HFFc6 (cell line): Measurements from ENCODE around the gene CCDC127. TPM values are rescaled to one million over a fixed set of nuclear protein-coding genes. Genes with fewer than 3 reads are reported as not detected.

Experiments used
- DNase-seq: peaks from one replicate; pipeline ENCODE4 v3.0.0-alpha.2; 2018
- H3K27ac Mint-ChIP-seq: 2 replicates; pipeline ENCODE4 v1.8.0; 2020; ENCODE audit warnings: mild to moderate bottlenecking, mixed read lengths
- H3K27me3 Mint-ChIP-seq: 2 replicates; pipeline ENCODE4 v1.8.0; 2021; ENCODE audit warnings: mild to moderate bottlenecking, moderate library complexity, mixed read lengths; ENCODE audit not compliant: insufficient read depth
- H3K36me3 Mint-ChIP-seq: 2 replicates; pipeline ENCODE4 v1.8.0; 2021; ENCODE audit warnings: low read depth, mixed read lengths
- H3K4me1 Mint-ChIP-seq: 2 replicates; pipeline ENCODE4 v1.8.0; 2020; ENCODE audit warnings: low read depth, mixed read lengths
- H3K4me3 Mint-ChIP-seq: 2 replicates; pipeline ENCODE4 v1.8.0; 2020; ENCODE audit warnings: mild to moderate bottlenecking, moderate library complexity, mixed read lengths
- H3K9me3 Mint-ChIP-seq: 2 replicates; pipeline ENCODE4 v1.8.0; 2020; ENCODE audit warnings: mild to moderate bottlenecking, mixed read lengths
- total RNA-seq, 6 experiments: library from RNA; stranded (reverse); fragmentation: NEBNext Ultra II Directional; extraction: Animal tissue kit (Norgen Biotek cat#: 25700); gene quantifications; 2 replicates in 1 of 6; 3 replicates in 5 of 6; pipeline ENCODE4 v1.2.3, GENCODE V29; 2021
- TF ChIP-seq, protein P1 (sequence below): fragments of 200-600 bp; sonication (generic); IDR thresholded peaks from 2 replicates; pipeline ENCODE4 v1.5.0; 2021; ENCODE audit warnings: antibody characterized with exemption, mild to moderate bottlenecking

The CCDC127 gene
- total RNA-seq, 6 experiments from 2014 or later = 4.5 to 6.6 (median 6.2) TPM

DNA sequence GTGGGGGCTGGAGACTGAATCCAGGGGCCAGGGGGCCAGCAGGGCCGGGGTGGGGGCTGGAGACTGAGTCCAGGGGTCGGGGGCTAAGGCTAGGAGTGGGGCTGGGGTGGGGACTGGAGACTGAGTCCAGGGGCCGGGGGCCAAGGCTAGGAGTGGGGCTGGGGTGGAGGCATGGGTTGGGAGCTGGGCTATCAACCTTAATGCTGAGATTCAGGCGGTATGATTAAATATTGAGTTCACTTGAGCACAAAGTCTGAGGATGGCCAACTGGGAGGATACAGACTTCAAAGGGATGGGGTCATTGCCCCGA lies 43.7 kb downstream of the CCDC127 start:
- Mint-ChIP-seq H3K27ac (no peak overlapping the region), H3K27me3 (peaks cover 11% of the 10 kb centered on the region), H3K4me1 (peaks cover 16% of the 10 kb centered on the region), H3K36me3 (no peaks in the 10 kb centered on the region; the same call in 1 of the 2 replicates), H3K9me3 (no peaks in the 10 kb centered on the region), H3K4me3 (no peak overlapping the region)
- TF ChIP-seq, protein P1, sequence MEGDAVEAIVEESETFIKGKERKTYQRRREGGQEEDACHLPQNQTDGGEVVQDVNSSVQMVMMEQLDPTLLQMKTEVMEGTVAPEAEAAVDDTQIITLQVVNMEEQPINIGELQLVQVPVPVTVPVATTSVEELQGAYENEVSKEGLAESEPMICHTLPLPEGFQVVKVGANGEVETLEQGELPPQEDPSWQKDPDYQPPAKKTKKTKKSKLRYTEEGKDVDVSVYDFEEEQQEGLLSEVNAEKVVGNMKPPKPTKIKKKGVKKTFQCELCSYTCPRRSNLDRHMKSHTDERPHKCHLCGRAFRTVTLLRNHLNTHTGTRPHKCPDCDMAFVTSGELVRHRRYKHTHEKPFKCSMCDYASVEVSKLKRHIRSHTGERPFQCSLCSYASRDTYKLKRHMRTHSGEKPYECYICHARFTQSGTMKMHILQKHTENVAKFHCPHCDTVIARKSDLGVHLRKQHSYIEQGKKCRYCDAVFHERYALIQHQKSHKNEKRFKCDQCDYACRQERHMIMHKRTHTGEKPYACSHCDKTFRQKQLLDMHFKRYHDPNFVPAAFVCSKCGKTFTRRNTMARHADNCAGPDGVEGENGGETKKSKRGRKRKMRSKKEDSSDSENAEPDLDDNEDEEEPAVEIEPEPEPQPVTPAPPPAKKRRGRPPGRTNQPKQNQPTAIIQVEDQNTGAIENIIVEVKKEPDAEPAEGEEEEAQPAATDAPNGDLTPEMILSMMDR = no peak
- no peak for DNase-seq

DNA sequence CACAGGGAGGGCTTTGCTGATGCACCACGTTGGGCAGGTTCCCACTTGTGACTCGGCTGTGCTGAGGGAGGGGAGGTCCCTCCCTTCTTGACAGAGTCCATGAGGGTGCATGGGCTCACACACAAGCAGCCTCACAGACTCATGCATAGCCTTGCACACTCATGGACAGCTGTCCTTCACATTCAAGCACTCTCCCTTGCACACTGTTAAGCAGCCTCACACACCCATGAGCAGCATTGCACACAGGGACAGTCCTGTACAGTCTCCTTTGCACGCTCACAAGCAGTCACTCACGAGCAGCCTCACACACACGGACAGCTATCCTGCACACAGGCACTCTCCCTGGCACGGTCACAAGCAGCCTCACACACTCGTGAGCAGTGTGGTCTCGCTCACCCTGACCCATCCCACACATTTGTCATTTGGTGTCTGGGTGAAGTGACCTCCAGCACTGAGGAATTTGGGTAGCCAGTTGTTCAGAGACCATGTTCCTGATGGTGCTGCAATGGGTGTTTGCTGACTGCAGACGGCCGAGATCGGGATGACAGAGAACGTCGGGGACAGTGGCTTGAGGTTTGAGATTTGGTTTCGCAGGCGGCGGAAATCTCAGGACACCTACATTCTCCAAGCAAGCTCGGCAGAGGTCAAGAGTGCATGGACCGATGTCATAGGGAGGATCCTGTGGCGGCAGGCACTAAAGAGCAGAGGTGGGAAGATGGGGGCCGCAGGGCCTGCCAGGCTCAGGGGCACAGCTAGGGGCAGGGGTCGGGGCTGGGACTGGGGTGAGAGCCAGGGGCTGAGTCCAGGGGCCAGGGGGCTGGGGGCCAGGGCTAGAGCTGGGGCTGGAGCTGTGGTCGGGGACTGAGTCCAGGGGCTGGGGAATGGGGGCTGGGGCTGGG lies 44.3 kb downstream of the CCDC127 start:
- no peak overlapping the region for H3K27ac Mint-ChIP-seq
- DNase-seq = no peak
- TF ChIP-seq, protein P1 = no peak
- no peaks in the 10 kb centered on the region; the same call in 1 of the 2 replicates for H3K36me3 Mint-ChIP-seq
- H3K27me3 Mint-ChIP-seq = peaks cover 7% of the 10 kb centered on the region
- H3K4me1 Mint-ChIP-seq = peaks cover 22% of the 10 kb centered on the region
- no peak overlapping the region for H3K4me3 Mint-ChIP-seq
- H3K9me3 Mint-ChIP-seq = no peaks in the 10 kb centered on the region

DNA sequence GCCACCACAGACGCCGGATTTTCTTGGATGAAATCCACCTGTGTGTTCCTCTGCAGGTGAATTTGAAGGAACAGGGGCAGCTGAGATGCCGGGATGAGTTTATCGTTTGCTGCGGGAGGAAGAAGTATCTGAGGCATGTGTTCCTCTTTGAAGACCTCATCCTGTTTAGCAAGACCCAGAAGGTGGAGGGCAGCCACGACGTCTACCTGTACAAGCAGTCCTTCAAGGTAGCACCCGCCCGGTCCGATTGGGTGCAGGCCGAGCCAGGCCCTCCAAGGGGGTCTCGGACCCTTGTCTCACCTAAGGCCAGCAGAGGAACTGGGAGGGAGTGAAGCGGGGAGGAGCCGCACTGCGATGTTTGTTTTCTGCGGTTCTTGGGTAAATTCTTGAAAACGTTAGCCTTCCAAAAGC lies 45.1 kb downstream of the CCDC127 start:
- Mint-ChIP-seq H3K9me3 (no peaks in the 10 kb centered on the region), H3K4me3 (no peak overlapping the region), H3K4me1 (peaks cover 30% of the 10 kb centered on the region), H3K27me3 (peaks cover 2% of the 10 kb centered on the region; the same call in 1 of the 2 replicates), H3K27ac (no peak overlapping the region), H3K36me3 (no peaks in the 10 kb centered on the region; the same call in 1 of the 2 replicates)
- TF ChIP-seq, protein P1 = no peak
- DNase-seq = no peak

DNA sequence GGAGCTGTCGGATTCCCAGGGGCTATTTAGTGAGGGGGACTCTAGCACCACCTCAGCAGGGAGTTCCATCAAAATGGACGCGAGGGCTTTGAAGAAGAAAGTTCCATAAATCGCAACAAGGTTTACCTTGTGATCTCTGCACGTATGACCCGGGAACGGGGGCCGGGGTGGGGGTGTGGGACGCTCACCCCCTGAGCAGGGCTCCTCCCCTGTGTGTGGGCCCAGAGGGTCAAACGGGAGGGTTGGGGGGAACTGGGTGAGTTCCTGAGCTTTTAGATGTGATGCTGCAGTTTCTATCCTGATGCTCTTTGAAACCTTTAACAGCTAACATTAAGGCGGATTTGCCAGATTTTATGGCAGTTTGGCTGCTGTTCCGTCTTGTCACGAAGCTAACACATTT lies 45.5 kb downstream of the CCDC127 start:
- peaks cover 2% of the 10 kb centered on the region; the same call in 1 of the 2 replicates for H3K27me3 Mint-ChIP-seq
- no peaks in the 10 kb centered on the region; the same call in 1 of the 2 replicates for H3K36me3 Mint-ChIP-seq

DNA sequence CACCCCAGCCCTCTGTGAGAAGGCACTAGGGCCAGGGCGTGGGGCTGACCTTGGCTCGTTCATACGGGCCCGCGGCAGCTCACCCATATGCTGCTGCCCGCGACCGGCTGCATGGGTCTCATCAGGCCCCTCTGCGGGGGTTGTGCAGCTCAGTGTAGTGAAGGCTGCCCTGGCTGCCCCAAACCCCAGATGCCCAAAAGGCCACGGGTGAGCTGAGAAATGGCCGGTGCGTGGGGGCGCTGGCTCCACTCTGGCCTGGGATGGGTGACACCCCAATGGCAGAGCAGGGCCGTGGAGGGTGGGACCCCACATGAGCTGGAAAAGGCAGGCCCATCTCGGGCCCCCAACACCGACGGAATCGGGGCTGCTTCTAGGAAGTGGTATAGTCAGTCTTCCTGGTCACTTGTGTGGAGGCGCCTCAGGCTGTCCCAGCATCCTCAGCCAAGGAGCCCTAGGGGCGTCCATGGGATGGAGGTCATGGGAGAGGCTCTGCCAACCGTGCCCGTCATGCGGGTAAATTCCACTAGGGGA lies 46.1 kb downstream of the CCDC127 start:
- TF ChIP-seq, protein P1 = peak; percentile 23; the same call in 1 of the 2 replicates
- Mint-ChIP-seq H3K27me3 (peaks cover 2% of the 10 kb centered on the region; the same call in 1 of the 2 replicates), H3K27ac (no peak overlapping the region), H3K4me1 (peaks cover 40% of the 10 kb centered on the region), H3K4me3 (no peak overlapping the region), H3K9me3 (no peaks in the 10 kb centered on the region), H3K36me3 (no peaks in the 10 kb centered on the region; the same call in 1 of the 2 replicates)
- DNase-seq = no peak

More for the DNA sequence above, 45.5 kb downstream of the CCDC127 start:
- TF ChIP-seq, protein P1 = no peak
- DNase-seq = no peak
- H3K27ac Mint-ChIP-seq = no peak overlapping the region
- no peaks in the 10 kb centered on the region for H3K9me3 Mint-ChIP-seq
- no peak overlapping the region for H3K4me3 Mint-ChIP-seq
- peaks cover 34% of the 10 kb centered on the region for H3K4me1 Mint-ChIP-seq
